Measurements from ENCODE around the gene SLC2A13.

SLC2A13 gene

DNA sequence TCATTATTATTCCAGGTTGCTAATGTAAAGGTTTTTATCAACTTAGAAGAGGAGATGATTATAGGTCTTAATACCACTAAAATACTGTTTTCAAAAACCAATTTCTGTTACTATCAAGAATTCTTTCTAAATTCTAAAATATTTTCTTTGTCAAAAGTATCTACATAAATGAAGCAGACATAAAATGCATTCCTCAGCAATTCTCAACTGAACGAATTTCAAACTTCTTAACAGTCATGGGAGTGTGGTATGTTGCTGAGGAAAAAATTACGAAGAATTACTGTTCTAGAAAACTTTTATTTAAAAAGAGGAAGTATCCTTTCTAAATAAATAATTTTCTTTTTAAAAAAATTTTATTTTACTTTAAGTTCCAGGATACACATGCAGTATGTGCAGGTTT, 146.4 kb downstream of the SLC2A13 start:
- Histone ChIP-seq H3K27me3 (no peaks in the 10 kb centered on the region), H3K36me3 (no peaks in the 10 kb centered on the region), H3K27ac (no peak overlapping the region), H3K9me3 (no peaks in the 10 kb centered on the region), H3K4me1 (ENCODE audit: control insufficient read depth in 1 of 2, insufficient read depth in 1 of 2, low read depth in 1 of 2, low read length in 1 of 2) (peaks cover 2% of the 10 kb centered on the region in 2 experiments), H3K4me3 (ENCODE audit: low read depth in 1 of 2, low read length in 1 of 2) (no peak overlapping the region)
- TF ChIP-seq, protein P1, sequence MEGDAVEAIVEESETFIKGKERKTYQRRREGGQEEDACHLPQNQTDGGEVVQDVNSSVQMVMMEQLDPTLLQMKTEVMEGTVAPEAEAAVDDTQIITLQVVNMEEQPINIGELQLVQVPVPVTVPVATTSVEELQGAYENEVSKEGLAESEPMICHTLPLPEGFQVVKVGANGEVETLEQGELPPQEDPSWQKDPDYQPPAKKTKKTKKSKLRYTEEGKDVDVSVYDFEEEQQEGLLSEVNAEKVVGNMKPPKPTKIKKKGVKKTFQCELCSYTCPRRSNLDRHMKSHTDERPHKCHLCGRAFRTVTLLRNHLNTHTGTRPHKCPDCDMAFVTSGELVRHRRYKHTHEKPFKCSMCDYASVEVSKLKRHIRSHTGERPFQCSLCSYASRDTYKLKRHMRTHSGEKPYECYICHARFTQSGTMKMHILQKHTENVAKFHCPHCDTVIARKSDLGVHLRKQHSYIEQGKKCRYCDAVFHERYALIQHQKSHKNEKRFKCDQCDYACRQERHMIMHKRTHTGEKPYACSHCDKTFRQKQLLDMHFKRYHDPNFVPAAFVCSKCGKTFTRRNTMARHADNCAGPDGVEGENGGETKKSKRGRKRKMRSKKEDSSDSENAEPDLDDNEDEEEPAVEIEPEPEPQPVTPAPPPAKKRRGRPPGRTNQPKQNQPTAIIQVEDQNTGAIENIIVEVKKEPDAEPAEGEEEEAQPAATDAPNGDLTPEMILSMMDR (IDR thresholded peaks at IDR 0.05): no peak

DNA sequence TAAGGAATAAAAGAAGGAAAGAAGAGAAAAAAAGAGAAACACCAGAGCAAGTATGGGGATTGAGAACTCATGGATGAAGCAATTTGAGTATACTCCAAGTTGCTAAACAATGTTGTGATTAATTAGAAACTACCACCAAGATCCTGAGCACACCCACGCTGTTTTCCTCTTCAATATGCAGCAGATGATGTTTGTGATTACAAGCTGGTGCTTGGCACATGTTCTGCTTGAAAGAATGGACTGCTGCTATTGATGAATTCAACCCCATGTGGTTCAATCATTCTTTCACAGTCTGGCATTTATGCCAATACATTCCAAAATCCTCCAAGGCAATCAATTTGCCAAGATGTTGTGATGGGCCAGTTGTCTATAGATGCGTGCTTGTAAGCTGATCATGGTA, 146.8 kb downstream of the SLC2A13 start:
- no peaks in the 10 kb centered on the region for H3K27me3 ChIP-seq
- peaks cover 2 to 4% of the 10 kb centered on the region in 2 experiments for H3K4me1 ChIP-seq (ENCODE audit: control insufficient read depth in 1 of 2, insufficient read depth in 1 of 2, low read depth in 1 of 2, low read length in 1 of 2)
- TF ChIP-seq, protein P1 (IDR thresholded peaks at IDR 0.05): no peak
- no peak overlapping the region for H3K27ac ChIP-seq
- H3K9me3 ChIP-seq: no peaks in the 10 kb centered on the region
- no peaks in the 10 kb centered on the region for H3K36me3 ChIP-seq
- no peak overlapping the region for H3K4me3 ChIP-seq (ENCODE audit: low read depth in 1 of 2, low read length in 1 of 2)

DNA sequence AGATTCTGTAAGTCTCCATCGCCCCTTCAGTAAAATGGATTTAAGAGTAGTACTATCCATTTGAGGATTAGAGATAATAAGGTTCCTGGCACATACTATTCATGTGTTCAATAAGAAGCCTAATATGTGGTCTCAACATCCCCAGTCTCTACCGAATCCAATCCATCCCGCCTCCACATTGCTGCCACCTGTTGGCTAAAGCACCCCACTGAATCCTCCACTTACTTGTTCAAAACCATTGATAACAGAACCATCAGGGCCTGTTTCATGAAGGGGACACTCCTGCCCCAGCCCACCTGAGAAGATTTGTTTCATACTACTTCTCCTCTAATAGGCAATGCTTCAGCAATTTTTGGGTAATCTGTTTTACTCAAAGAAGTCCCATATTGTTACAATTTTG, 147.5 kb downstream of the SLC2A13 start:
- TF ChIP-seq, protein P1 (IDR thresholded peaks at IDR 0.05): no peak
- Histone ChIP-seq H3K27ac (no peak overlapping the region), H3K9me3 (no peaks in the 10 kb centered on the region)

DNA sequence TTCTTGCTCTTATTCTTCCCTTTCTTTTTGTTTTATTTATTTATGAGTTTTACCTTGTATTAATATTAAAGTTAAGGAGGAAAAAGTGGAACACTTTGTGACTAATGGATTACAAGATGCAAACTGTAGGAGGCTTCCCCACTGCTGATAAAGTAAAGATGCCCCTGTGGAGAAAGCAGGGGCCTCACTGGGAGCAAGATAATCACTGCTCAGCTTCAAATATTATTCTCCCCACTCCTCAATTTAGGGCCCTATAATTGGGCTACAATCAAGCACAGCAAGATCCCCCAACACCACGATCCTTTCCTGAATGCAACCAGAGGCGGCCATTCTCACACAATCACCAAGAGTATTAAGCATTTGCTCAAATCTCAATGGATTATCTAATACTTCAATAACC, 149.2 kb downstream of the SLC2A13 start:
- TF ChIP-seq, protein P1 (IDR thresholded peaks at IDR 0.05): no peak
- Histone ChIP-seq H3K4me3 (ENCODE audit: low read depth in 1 of 2, low read length in 1 of 2) (no peak overlapping the region), H3K4me1 (ENCODE audit: control insufficient read depth in 1 of 2, insufficient read depth in 1 of 2, low read depth in 1 of 2, low read length in 1 of 2) (peaks cover 2 to 4% of the 10 kb centered on the region in 2 experiments), H3K9me3 (no peaks in the 10 kb centered on the region), H3K27me3 (no peaks in the 10 kb centered on the region), H3K36me3 (no peaks in the 10 kb centered on the region), H3K27ac (no peak overlapping the region)

More for the DNA sequence above, 147.5 kb downstream of the SLC2A13 start:
- H3K4me3 ChIP-seq (ENCODE audit: low read depth in 1 of 2, low read length in 1 of 2): no peak overlapping the region
- peaks cover 2 to 4% of the 10 kb centered on the region in 2 experiments for H3K4me1 ChIP-seq (ENCODE audit: control insufficient read depth in 1 of 2, insufficient read depth in 1 of 2, low read depth in 1 of 2, low read length in 1 of 2)
- no peaks in the 10 kb centered on the region for H3K36me3 ChIP-seq
- H3K27me3 ChIP-seq: no peaks in the 10 kb centered on the region

DNA sequence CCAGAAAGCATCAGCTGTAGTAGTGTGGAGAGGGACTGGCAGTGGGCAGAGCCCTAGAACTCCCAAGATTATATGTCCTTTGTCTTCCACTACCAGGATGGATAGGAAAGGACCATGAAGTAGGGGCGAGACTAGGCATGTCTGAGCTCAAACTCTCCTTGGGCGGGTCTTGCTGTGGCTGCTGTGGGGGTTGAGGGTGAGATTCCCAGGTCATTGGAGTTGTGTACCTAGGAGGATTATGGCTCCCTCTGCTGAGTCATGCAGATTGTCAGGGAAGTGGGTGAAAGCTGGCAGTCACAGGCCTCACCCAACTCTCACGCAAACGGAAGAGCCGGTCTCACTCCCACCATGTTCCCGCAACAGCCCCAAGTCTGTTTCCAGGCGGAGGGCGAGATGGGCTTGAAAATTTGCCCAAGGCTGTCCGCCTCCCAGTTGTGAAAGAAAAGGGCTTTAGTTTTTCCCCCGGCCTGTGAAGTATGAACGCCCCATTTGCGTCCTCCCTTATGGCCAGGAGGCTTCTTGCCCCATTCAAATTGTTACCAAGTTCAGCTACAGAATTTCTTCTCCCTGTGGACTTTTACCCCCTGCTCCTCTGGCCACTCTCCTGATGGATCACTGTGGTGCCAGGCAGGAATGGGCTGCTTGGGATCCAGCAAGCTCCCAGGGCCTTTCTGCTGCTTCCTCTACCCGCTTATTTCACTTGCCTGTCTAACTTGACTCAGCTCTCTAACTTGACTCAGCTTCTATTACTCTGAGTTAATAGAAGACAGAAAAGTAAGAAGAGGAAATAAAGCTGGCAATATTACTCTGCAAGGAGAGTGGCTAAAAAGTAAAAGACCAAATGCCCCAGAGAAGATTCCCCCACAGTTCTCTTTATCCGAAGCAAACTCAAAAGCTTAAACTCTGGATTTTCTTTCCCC, 159.3 kb downstream of the SLC2A13 start:
- Histone ChIP-seq H3K4me3 (ENCODE audit: low read depth in 1 of 2, low read length in 1 of 2) (no peak overlapping the region), H3K27ac (no peak overlapping the region), H3K36me3 (no peaks in the 10 kb centered on the region), H3K4me1 (ENCODE audit: control insufficient read depth in 1 of 2, insufficient read depth in 1 of 2, low read depth in 1 of 2, low read length in 1 of 2) (no peaks in the 10 kb centered on the region), H3K9me3 (no peaks in the 10 kb centered on the region), H3K27me3 (no peaks in the 10 kb centered on the region)
- TF ChIP-seq, protein P1 (IDR thresholded peaks at IDR 0.05): no peak
